SK-N-MC (cell line): Measurements from ENCODE around the gene CCDC117.

ENCODE experiments used
- EZH2 ChIP-seq: fragments of 200-600 bp; sonication (generic); IDR thresholded peaks from one replicate; pipeline ENCODE4 v1.6.1; 2017; ENCODE audit warnings: antibody characterized with exemption
- POLR2AphosphoS5 ChIP-seq: IDR thresholded peaks from 2 replicates; pipeline ENCODE4 v1.6.1; 2012; ENCODE audit warnings: mild to moderate bottlenecking, low read depth, low read length, borderline replicate concordance

DNA sequence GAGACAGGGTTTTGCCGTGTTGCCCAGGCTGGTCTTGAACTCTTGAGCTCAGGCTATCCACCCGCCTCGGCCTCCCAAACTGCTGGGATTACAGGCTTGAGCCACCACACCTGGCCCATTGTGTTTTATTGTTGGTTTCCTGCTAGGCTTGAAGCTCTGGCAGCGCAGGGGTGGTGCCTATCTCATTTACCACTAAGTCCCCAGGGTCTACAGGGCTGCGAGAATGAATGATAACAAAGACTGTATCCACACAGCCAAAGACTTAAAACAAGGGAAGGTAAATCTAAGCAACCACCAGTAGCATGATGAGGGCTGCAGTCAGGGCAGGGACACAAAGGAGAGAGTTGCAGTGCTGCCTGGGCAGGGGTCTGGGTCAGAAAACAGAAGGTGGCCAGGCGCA lies 65.1 kb downstream of the CCDC117 start:
- TF ChIP-seq EZH2 (no peak), POLR2AphosphoS5 (no peak)
